ENCODE data around the gene SULF2. TPM values are rescaled to one million over a fixed set of nuclear protein-coding genes. Genes with fewer than 3 reads are reported as not detected.

The SULF2 gene
- total and polyA plus RNA-seq, 2 of the 13 experiments (the other 11 are each of a cell fraction or from before 2014, with no cell fraction given): 7.2 to 50.9 TPM

- TF ChIP-seq FOXA3 (CRISPR knock-in tag; IDR thresholded peaks at IDR 0.05): no peak
- TF ChIP-seq GATAD2A (CRISPR knock-in tag; IDR thresholded peaks at IDR 0.05): peak; percentile 17; the same call in 1 of the 2 replicates
- TF ChIP-seq MED8 (CRISPR knock-in tag; IDR thresholded peaks at IDR 0.05; ENCODE audit: insufficient replicate concordance): peak; percentile 32
- TF ChIP-seq NR2F6 (IDR thresholded peaks at IDR 0.05): no peak
- peak; percentile 34; the same call in 1 of the 2 replicates for TF ChIP-seq NR2F6 (CRISPR knock-in tag; IDR thresholded peaks at IDR 0.05)
- TF ChIP-seq SPEN (CRISPR knock-in tag; IDR thresholded peaks at IDR 0.05; ENCODE audit: low read depth): no peak
- TF ChIP-seq PRPF4 (IDR thresholded peaks at IDR 0.05; ENCODE audit: low read depth, low read length, poor library complexity, severe bottlenecking): no peak
- TF ChIP-seq JUND (CRISPR knock-in tag; IDR thresholded peaks at IDR 0.05): 0 out of 2 replicates have a peak, but pooled peaks have one; percentile 23
- TF ChIP-seq TBP (CRISPR knock-in tag; IDR thresholded peaks at IDR 0.05): no peak
- peak; percentile 22; the same call in 1 of the 2 replicates for TF ChIP-seq ZFX (CRISPR knock-in tag; IDR thresholded peaks at IDR 0.05; ENCODE audit: low read depth)
- TF ChIP-seq, protein P1, sequence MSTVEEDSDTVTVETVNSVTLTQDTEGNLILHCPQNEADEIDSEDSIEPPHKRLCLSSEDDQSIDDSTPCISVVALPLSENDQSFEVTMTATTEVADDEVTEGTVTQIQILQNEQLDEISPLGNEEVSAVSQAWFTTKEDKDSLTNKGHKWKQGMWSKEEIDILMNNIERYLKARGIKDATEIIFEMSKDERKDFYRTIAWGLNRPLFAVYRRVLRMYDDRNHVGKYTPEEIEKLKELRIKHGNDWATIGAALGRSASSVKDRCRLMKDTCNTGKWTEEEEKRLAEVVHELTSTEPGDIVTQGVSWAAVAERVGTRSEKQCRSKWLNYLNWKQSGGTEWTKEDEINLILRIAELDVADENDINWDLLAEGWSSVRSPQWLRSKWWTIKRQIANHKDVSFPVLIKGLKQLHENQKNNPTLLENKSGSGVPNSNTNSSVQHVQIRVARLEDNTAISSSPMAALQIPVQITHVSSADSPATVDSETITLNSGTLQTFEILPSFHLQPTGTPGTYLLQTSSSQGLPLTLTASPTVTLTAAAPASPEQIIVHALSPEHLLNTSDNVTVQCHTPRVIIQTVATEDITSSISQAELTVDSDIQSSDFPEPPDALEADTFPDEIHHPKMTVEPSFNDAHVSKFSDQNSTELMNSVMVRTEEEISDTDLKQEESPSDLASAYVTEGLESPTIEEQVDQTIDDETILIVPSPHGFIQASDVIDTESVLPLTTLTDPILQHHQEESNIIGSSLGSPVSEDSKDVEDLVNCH (CRISPR knock-in tag; IDR thresholded peaks at IDR 0.05): no peak
- TF ChIP-seq, protein P2, sequence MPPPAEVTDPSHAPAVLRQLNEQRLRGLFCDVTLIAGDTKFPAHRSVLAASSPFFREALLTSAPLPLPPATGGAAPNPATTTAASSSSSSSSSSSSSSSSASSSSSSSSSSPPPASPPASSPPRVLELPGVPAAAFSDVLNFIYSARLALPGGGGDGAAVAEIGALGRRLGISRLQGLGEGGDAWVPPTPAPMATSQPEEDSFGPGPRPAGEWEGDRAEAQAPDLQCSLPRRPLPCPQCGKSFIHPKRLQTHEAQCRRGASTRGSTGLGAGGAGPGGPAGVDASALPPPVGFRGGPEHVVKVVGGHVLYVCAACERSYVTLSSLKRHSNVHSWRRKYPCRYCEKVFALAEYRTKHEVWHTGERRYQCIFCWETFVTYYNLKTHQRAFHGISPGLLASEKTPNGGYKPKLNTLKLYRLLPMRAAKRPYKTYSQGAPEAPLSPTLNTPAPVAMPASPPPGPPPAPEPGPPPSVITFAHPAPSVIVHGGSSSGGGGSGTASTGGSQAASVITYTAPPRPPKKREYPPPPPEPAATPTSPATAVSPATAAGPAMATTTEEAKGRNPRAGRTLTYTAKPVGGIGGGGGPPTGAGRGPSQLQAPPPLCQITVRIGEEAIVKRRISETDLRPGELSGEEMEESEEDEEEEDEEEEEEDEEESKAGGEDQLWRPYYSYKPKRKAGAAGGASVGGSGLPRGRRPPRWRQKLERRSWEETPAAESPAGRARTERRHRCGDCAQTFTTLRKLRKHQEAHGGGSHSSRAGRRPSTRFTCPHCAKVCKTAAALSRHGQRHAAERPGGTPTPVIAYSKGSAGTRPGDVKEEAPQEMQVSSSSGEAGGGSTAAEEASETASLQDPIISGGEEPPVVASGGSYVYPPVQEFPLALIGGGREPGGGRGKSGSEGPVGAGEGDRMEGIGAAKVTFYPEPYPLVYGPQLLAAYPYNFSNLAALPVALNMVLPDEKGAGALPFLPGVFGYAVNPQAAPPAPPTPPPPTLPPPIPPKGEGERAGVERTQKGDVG (CRISPR knock-in tag; IDR thresholded peaks at IDR 0.05; ENCODE audit: borderline replicate concordance): 0 out of 2 replicates have a peak, but pooled peaks have one; percentile 68
- no peak for TF ChIP-seq MYC (CRISPR knock-in tag; IDR thresholded peaks at IDR 0.05; ENCODE audit: borderline replicate concordance)
- TF ChIP-seq TOE1 (CRISPR knock-in tag; IDR thresholded peaks at IDR 0.05): no peak
- TF ChIP-seq RXRB (CRISPR knock-in tag; IDR thresholded peaks at IDR 0.05; ENCODE audit: borderline replicate concordance): peak; percentile 51; the same call in 1 of the 2 replicates
- no peak for TF ChIP-seq ZNF333 (CRISPR knock-in tag; IDR thresholded peaks at IDR 0.05; ENCODE audit: borderline replicate concordance)
- peak; percentile 29 for TF ChIP-seq ZNF687 (CRISPR knock-in tag; IDR thresholded peaks at IDR 0.05)
- TF ChIP-seq FOXP1 (IDR thresholded peaks at IDR 0.05): no peak
- TF ChIP-seq FOXP1 (CRISPR knock-in tag; IDR thresholded peaks at IDR 0.05): no peak
- no peak for TF ChIP-seq EZH2 (conservative IDR thresholded peaks at IDR 0.05; ENCODE audit: low read depth, low read length)
- no peak for TF ChIP-seq ZNF496 (CRISPR knock-in tag; IDR thresholded peaks at IDR 0.05; ENCODE audit: insufficient replicate concordance)
- 0 out of 2 replicates have a peak, but pooled peaks have one; percentile 45 for TF ChIP-seq BCL6 (CRISPR knock-in tag; IDR thresholded peaks at IDR 0.05)
Observed at GRCh38 chr20:47682028-47682783, 103.1 kb downstream of the SULF2 start (continued).

All from HepG2 (cell line).